Right cardiac atrium (tissue), 5 donors: ENCODE measurements around the gene RRAGB. TPM values are rescaled to one million over a fixed set of nuclear protein-coding genes. Genes with fewer than 3 reads are reported as not detected.
A peak's percentile ranks its signal among the peaks of the same experiment; 100 is the strongest.
"Not testable (repeated sequence)": the region's sequence is repeated elsewhere in the genome, so short reads cannot be mapped to it uniquely, and the experiment has no call there.

ENCODE experiments used
- ATAC-seq, 2 donors: fragments of 200-7000 bp; cut with Tn5 transposase; one replicate each; pipeline versions ENCODE4 v1.8.0 to v1.9.1; 2020; ENCODE audit warnings: moderate library complexity in 2 of 2, mild to moderate bottlenecking in 1 of 2
- DNase-seq, 3 donors: peaks; one replicate each; pipeline ENCODE4 v3.0.0-alpha.2; 2020
- H3K27ac ChIP-seq: one replicate; pipeline ENCODE4 v1.5.1; 2013; ENCODE audit warnings: mild to moderate bottlenecking, low read length, control low read depth, moderate library complexity
- H3K27me3 ChIP-seq: one replicate; pipeline ENCODE4 v1.6.1; 2013; ENCODE audit not compliant: control insufficient read depth, insufficient read depth
- H3K4me1 ChIP-seq: one replicate; pipeline ENCODE4 v1.6.1; 2013; ENCODE audit warnings: low read length; ENCODE audit not compliant: control insufficient read depth, insufficient read depth
- H3K4me3 ChIP-seq: one replicate; pipeline ENCODE4 v1.5.1; 2013; ENCODE audit warnings: low read length, control low read depth
- H3K9me3 ChIP-seq: one replicate; pipeline ENCODE4 v1.6.1; 2013; ENCODE audit warnings: low read length; ENCODE audit not compliant: control insufficient read depth
- WGBS: extraction: QIAGEN DNeasy Blood & Tissue Kit; methylation state at CpG from one replicate; pipeline ENCODE4 v1.1.7; 2013; 5-methylcytosine and 5-hydroxymethylcytosine counted together
- intact Hi-C, 4 donors: fragments of 100-400 bp; cut with DNase I; formaldehyde crosslinking; loops; one replicate each; pipeline versions ENCODE4 v1.11.0 to v1.14.0; 2022 to 2023
- polyA plus RNA-seq: library from polyadenylated mRNA; stranded (reverse); fragments of 200-250 nt; gene quantifications from one replicate; pipeline ENCODE4 v1.2.3, GENCODE V29; 2013
- total RNA-seq, 4 donors: library from RNA; stranded (reverse); fragmentation: NEBNext Ultra II Directional; extraction: Animal tissue kit (Norgen Biotek cat#: 25700); gene quantifications; one replicate each; pipeline ENCODE4 v1.2.1, GENCODE V29; 2021
- donor health status: healthy with polysubstance abuse.
- donor health status: DM: no; HTN: yes; CAD: no.
- donor health status: DM: no; HTN: no; CAD: no.
- donor health status: DM: no; HTN: yes; CAD: no; lungs with severe emphysema.
- donor health status: DM: yes; HTN: yes; CAD: no.

RRAGB gene
- total and polyA plus RNA-seq, 5 donors, result 11.6 to 15.1 (median 13.3) TPM

DNA sequence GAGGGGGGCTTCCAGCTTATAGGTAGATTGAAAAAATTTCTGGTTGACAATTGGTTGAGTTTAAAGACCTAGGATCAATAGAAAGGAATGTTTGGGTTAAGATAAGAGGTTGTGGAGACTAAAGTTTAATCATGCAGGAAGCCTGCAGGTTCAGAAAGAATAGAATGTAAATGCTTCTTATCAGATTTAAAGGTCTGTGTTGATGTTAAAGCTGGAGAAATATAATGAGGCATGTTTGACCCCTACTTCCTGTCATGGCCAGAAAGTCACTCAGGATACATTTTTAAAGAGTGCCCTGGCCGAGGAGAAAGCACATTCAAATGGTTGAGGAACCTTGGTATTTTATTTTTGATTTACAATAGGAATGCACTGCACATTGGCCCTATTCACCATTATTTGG, 3.9 kb upstream of the RRAGB start:
- Histone ChIP-seq H3K9me3 (no peaks in the 10 kb centered on the region), H3K4me1 (no peaks in the 10 kb centered on the region), H3K27me3 (no peaks in the 10 kb centered on the region), H3K4me3 (no peak overlapping the region), H3K27ac (no peak overlapping the region)
- ATAC-seq (no peak), DNase-seq (no peak)
- intact Hi-C loops, result loop anchor here in 1 of 4 donors (10.0 kb wide), 1 partner anchor 531 kb away; no protein-coding TSS in a partner anchor
- WGBS, result 28% methylated on average over 1 of the region's 1 CpG

DNA sequence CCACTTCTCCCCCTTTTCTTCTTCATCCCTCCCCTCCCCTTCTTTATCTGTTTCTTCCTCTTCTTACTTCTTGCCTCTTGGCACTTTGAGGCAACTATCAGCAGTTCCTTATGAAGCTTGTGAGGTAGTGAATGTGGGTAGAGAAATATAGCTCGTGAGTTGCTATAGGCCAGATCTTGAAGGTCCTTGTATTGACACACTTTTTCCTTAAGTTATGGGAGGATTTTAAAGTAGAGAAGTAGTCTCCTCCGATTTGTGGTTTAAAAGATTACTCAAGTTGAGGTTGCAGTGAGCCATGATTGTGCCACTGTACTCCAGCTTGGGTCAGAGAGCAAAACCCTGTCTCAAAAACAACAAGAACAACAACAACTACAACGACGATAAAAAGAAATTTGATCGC, 3.4 kb upstream of the RRAGB start:
- WGBS, result 79% methylated on average over 5 of the region's 5 CpGs
- DNase-seq (no peak), ATAC-seq (no peak)
- intact Hi-C loops, result loop anchor here in 1 of 4 donors (10.0 kb wide), 1 partner anchor 531 kb away; no protein-coding TSS in a partner anchor
- no peak overlapping the region for H3K4me3 ChIP-seq
- H3K27ac ChIP-seq, result no peak overlapping the region
- H3K27me3 ChIP-seq, result no peaks in the 10 kb centered on the region
- H3K4me1 ChIP-seq, result no peaks in the 10 kb centered on the region
- H3K9me3 ChIP-seq, result no peaks in the 10 kb centered on the region

GRCh38 chrX:55715847-55716246, 1.7 kb upstream of the RRAGB start:
- Histone ChIP-seq H3K27ac (no peak overlapping the region), H3K4me3 (no peak overlapping the region), H3K9me3 (no peaks in the 10 kb centered on the region), H3K4me1 (no peaks in the 10 kb centered on the region), H3K27me3 (no peaks in the 10 kb centered on the region)
- ATAC-seq, result no peak
- intact Hi-C loops, result loop anchor here in 1 of 4 donors (10.0 kb wide), 1 partner anchor 529 kb away; no protein-coding TSS in a partner anchor
- peak in 1 of 3 donors; percentile 18 for DNase-seq
- 79% methylated on average over 7 of the region's 7 CpGs for WGBS

DNA sequence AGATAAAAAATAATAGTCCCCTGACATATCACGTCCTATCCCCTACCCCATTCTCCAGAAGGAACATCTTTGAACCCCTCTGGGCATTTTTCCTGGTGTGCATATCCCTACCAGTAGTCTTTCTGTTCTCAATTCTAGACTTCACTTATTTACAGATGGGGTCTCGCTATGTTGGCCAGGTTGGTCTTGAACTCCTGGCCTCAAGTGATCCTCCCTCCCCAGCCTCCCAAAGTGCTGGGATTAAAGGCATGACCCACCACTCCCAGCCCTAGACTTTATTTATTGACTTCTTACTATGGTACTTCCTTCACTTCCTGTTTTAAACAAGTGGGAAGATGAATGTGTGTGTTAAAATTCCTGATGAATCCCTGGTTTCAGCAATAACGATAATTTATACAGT, 612 bp upstream of the RRAGB start:
- Histone ChIP-seq H3K27me3 (no peaks in the 10 kb centered on the region), H3K27ac (peak overlapping the region; percentile 64), H3K9me3 (no peaks in the 10 kb centered on the region), H3K4me3 (peak overlapping the region; percentile 59), H3K4me1 (no peaks in the 10 kb centered on the region)
- intact Hi-C loops, result loop anchor here in 1 of 4 donors (10.0 kb wide), 1 partner anchor 528 kb away; no protein-coding TSS in a partner anchor
- WGBS, result 72% methylated on average over 3 of the region's 3 CpGs
- DNase-seq, result no peak
- ATAC-seq, result no peak

DNA sequence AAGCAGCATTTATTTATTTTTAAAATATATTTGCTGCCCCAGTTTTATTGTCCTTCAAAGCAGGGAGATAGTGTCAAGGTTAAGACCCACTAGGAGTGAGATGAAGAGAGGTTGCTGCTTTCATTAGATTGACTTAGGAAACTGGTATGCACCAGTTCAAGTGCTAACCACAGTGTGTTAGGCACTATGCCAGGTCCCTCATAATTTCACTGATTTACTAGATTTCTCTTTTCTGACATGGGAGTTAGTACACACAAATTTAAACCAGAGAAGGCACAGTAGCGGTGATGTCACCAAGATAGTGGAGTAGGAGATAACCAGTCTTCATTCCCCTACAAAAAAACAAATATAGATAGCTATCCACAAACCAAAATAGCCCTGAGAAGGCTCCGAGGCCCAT, 14.3 kb downstream of the RRAGB start:
- intact Hi-C loops, result no loop called here
- DNase-seq (no peak), ATAC-seq (no peak)
- WGBS, result 87% methylated on average over 2 of the region's 2 CpGs
- Histone ChIP-seq H3K27ac (no peak overlapping the region), H3K27me3 (no peaks in the 10 kb centered on the region), H3K4me1 (no peaks in the 10 kb centered on the region), H3K9me3 (no peaks in the 10 kb centered on the region), H3K4me3 (no peak overlapping the region)

DNA sequence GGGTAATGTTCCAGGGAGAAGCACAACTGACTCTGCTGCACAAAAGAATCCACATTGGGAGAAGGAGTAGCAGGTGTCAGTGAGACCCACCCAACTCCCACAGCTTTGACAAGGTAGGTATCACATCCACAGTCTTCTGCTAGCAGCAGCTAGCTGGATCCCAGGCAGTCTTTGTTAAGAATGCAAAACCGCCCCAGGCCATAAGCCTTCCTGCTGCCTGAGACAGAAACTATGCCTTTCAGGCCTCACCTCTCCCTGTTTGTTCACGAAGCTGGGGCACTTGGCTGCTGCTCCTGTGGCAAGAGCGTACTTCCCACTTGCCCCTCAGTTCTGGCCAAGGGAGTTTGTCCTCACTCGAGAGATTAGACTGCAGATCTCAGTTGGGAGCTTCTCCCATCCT, 21.4 kb downstream of the RRAGB start:
- ATAC-seq, result no peak
- Histone ChIP-seq H3K9me3 (no peaks in the 10 kb centered on the region), H3K4me3 (no peak overlapping the region), H3K27ac (no peak overlapping the region), H3K27me3 (no peaks in the 10 kb centered on the region), H3K4me1 (no peaks in the 10 kb centered on the region)
- intact Hi-C loops, result no loop called here
- DNase-seq, result no peak
- WGBS, result 98% methylated on average over 4 of the region's 4 CpGs

DNA sequence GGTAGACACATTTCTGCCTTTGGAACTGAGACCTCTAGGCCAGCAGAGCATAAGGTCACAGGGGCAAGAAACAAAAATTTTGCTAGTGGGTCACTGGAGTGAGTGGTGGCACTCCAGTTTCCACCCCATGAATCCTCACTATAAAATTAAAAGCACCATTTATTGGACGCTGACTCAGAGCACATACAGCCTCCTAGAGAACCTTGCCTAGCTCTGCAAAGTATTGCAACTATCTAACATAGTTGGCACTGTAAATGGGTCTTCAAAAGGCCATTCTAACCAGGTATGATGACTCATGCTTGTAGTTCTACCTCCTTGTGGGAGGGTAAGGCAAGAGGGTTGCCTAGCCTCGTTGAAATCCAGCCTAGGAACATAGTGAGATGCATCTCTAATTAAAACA, 25.1 kb downstream of the RRAGB start:
- H3K27me3 ChIP-seq, result no peaks in the 10 kb centered on the region
- no peak overlapping the region for H3K27ac ChIP-seq
- WGBS, result 96% methylated on average over 2 of the region's 2 CpGs
- H3K4me1 ChIP-seq, result no peaks in the 10 kb centered on the region
- intact Hi-C loops, result no loop called here
- H3K4me3 ChIP-seq, result no peak overlapping the region
- DNase-seq, result no peak
- no peaks in the 10 kb centered on the region for H3K9me3 ChIP-seq
- ATAC-seq, result no peak

DNA sequence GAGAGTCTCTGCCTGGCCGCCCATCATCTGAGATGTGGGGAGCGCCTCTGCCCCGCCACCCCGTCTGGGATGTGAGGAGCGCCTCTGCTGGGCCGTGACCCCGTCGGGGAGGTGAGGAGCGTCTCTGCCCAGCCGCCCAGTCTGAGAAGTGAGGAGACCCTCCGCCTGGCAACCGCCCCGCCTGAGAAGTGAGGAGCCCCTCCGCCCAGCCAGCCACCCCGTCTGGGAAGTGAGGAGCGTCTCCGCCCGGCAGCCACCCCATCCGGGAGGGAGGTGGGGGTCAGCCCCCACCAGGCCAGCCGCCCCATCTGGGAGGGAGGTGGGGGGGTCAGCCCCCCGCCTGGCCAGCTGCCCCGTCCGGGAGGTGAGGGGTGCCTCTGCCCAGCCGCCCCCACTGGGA, 30.9 kb downstream of the RRAGB start:
- H3K27me3 ChIP-seq, H3K9me3 ChIP-seq, H3K4me3 ChIP-seq, intact Hi-C loops, H3K27ac ChIP-seq, ATAC-seq, H3K4me1 ChIP-seq: not testable (repeated sequence)
- WGBS, result 99% methylated on average over 21 of the region's 24 CpGs
- peak in 1 of 3 donors; percentile 49 for DNase-seq

- WGBS, result 81% methylated on average over 1 of the region's 1 CpG
- Histone ChIP-seq H3K9me3 (no peaks in the 10 kb centered on the region), H3K27ac (no peak overlapping the region), H3K4me1 (no peaks in the 10 kb centered on the region), H3K4me3 (no peak overlapping the region), H3K27me3 (no peaks in the 10 kb centered on the region)
- no peak for ATAC-seq
- DNase-seq, result no peak
- intact Hi-C loops, result no loop called here
These were observed 32.7 kb downstream of the RRAGB start for GRCh38 chrX:55750256-55750655.

- WGBS, result 91% methylated on average over 3 of the region's 3 CpGs
- Histone ChIP-seq H3K27ac (no peak overlapping the region), H3K27me3 (no peaks in the 10 kb centered on the region), H3K9me3 (no peaks in the 10 kb centered on the region), H3K4me1 (no peaks in the 10 kb centered on the region), H3K4me3 (no peak overlapping the region)
- ATAC-seq, result no peak
- intact Hi-C loops, result no loop called here
- no peak for DNase-seq
These were observed 37.3 kb downstream of the RRAGB start for GRCh38 chrX:55754861-55755294.

DNA sequence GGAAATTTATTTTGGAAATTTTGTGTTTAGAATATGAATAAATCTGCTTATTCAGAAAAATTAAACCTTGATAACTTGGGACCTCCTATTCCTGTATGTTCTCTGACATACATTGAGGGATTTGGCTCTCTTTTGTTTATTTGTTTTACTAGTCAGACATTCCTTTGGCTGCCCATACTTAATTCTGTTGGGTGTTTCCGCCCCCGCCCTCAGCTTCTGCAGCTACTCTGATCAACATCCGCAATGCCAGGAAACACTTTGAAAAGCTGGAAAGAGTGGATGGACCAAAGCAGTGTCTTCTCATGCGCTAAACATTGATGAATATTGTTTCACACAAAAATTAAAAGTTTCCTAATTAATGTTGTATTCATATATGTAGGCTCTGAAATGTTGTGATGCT, 40.5 kb downstream of the RRAGB start:
- no peak overlapping the region for H3K27ac ChIP-seq
- intact Hi-C loops, result no loop called here
- ATAC-seq (no peak), DNase-seq (no peak)
- no peak overlapping the region for H3K4me3 ChIP-seq
- no peaks in the 10 kb centered on the region for H3K4me1 ChIP-seq
- no peaks in the 10 kb centered on the region for H3K27me3 ChIP-seq
- whole genome bisulfite sequencing, result 87% methylated on average over 4 of the region's 4 CpGs
- H3K9me3 ChIP-seq, result no peaks in the 10 kb centered on the region

GRCh38 chrX:55759478-55759877, 41.9 kb downstream of the RRAGB start:
- H3K4me3 ChIP-seq, result no peak overlapping the region
- no peaks in the 10 kb centered on the region for H3K27me3 ChIP-seq
- ATAC-seq (no peak), DNase-seq (no peak)
- no peaks in the 10 kb centered on the region for H3K4me1 ChIP-seq
- intact Hi-C loops, result no loop called here
- no peak overlapping the region for H3K27ac ChIP-seq
- WGBS, result 96% methylated on average over 1 of the region's 1 CpG
- no peaks in the 10 kb centered on the region for H3K9me3 ChIP-seq
